Measurements from ENCODE around the gene DGCR2.
"Not testable (repeated sequence)": the region's sequence is repeated elsewhere in the genome, so short reads cannot be mapped to it uniquely, and the experiment has no call there.

DGCR2 gene

GRCh38 chr22:19004471-19004870 lies 117.7 kb downstream of the DGCR2 start:
- peaks cover 25% of the 10 kb centered on the region for H3K27me3 ChIP-seq (ENCODE audit: low read depth, low read length)

DNA sequence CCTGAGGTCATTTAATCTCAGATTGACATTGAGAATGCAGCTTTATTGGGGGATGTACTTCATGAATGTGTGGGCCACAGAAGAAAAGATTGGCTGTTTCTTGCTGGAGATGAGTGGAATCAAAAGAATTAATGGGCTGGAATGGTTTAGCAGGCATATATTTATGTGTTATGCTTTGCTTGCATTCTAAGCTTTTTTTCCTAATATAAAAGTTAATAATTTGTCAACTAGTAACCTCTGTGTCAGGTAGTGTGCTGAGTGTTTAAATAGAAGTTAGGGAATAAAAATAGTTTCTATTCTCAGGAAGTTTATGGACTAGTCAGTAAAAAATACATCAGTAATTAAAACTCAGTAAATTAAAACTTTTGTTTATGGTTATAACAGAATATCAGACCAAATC lies 118.7 kb downstream of the DGCR2 start:
- Histone ChIP-seq H3K9me3 (ENCODE audit: insufficient read depth, low read length) (no peaks in the 10 kb centered on the region), H3K79me2 (ENCODE audit: low read length) (no peaks in the 10 kb centered on the region)

More at GRCh38 chr22:19004471-19004870, 117.7 kb downstream of the DGCR2 start:
- TF ChIP-seq CTCF (IDR thresholded peaks at IDR 0.05; ENCODE audit: low read depth, low read length): no peak
- no peak for TF ChIP-seq EZH2phosphoT487 (IDR thresholded peaks at IDR 0.05; ENCODE audit: low read depth)
- no peaks in the 10 kb centered on the region for H3K79me2 ChIP-seq (ENCODE audit: low read length)
- H3K9me3 ChIP-seq (ENCODE audit: insufficient read depth, low read length): no peaks in the 10 kb centered on the region
- no peaks in the 10 kb centered on the region for H4K20me1 ChIP-seq (ENCODE audit: insufficient read depth, low read length)
- no peak overlapping the region for H3K27ac ChIP-seq (ENCODE audit: low read length)
- no peak overlapping the region for H3K4me3 ChIP-seq (ENCODE audit: low read length)
- no peaks in the 10 kb centered on the region for H3K4me1 ChIP-seq (ENCODE audit: low read length)
- no peaks in the 10 kb centered on the region for H3K36me3 ChIP-seq (replicated peaks; ENCODE audit: low read depth, low read length)
- H2AFZ ChIP-seq (ENCODE audit: low read depth, low read length): no peak overlapping the region
- no peak overlapping the region for H3K9ac ChIP-seq (ENCODE audit: low read length)
- H3K4me2 ChIP-seq (ENCODE audit: low read length): no peak overlapping the region

DNA sequence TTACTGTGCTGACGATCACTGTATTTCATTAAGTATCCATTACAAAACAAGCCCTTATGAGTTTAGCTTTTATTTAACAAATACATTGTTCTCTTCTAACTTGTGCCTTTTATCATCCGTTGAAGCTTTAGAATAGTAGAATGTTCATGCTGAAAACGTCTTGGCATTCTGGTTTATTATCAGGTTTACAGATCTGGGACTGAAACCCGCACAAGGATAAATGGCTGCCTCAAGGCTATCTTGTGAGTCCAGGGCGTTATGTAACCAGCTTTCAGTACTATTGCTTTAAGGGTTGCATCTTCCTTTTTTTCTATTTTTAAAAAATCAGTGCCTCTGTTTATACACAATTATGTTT lies 119.6 kb downstream of the DGCR2 start:
- peaks cover 22% of the 10 kb centered on the region for H3K27me3 ChIP-seq (ENCODE audit: low read depth, low read length)
- H3K79me2 ChIP-seq (ENCODE audit: low read length): no peaks in the 10 kb centered on the region
- no peaks in the 10 kb centered on the region for H3K36me3 ChIP-seq (replicated peaks; ENCODE audit: low read depth, low read length)
- H4K20me1 ChIP-seq (ENCODE audit: insufficient read depth, low read length): no peaks in the 10 kb centered on the region
- TF ChIP-seq CTCF (IDR thresholded peaks at IDR 0.05; ENCODE audit: low read depth, low read length) (no peak), EZH2phosphoT487 (IDR thresholded peaks at IDR 0.05; ENCODE audit: low read depth) (no peak)
- no peak overlapping the region for H3K4me3 ChIP-seq (ENCODE audit: low read length)
- no peak overlapping the region for H3K27ac ChIP-seq (ENCODE audit: low read length)
- no peak overlapping the region for H3K4me2 ChIP-seq (ENCODE audit: low read length)
- H3K4me1 ChIP-seq (ENCODE audit: low read length): no peaks in the 10 kb centered on the region
- H3K9ac ChIP-seq (ENCODE audit: low read length): no peak overlapping the region
- H2AFZ ChIP-seq (ENCODE audit: low read depth, low read length): no peak overlapping the region
- H3K9me3 ChIP-seq (ENCODE audit: insufficient read depth, low read length): no peaks in the 10 kb centered on the region

More for the DNA sequence above, 118.7 kb downstream of the DGCR2 start:
- Histone ChIP-seq H3K4me2 (ENCODE audit: low read length) (no peak overlapping the region), H3K4me1 (ENCODE audit: low read length) (no peaks in the 10 kb centered on the region), H3K27ac (ENCODE audit: low read length) (no peak overlapping the region), H3K27me3 (ENCODE audit: low read depth, low read length) (peaks cover 22% of the 10 kb centered on the region), H3K36me3 (replicated peaks; ENCODE audit: low read depth, low read length) (no peaks in the 10 kb centered on the region), H3K4me3 (ENCODE audit: low read length) (no peak overlapping the region), H3K9ac (ENCODE audit: low read length) (no peak overlapping the region), H4K20me1 (ENCODE audit: insufficient read depth, low read length) (no peaks in the 10 kb centered on the region), H2AFZ (ENCODE audit: low read depth, low read length) (no peak overlapping the region)
- TF ChIP-seq EZH2phosphoT487 (IDR thresholded peaks at IDR 0.05; ENCODE audit: low read depth) (no peak), CTCF (IDR thresholded peaks at IDR 0.05; ENCODE audit: low read depth, low read length) (no peak)

DNA sequence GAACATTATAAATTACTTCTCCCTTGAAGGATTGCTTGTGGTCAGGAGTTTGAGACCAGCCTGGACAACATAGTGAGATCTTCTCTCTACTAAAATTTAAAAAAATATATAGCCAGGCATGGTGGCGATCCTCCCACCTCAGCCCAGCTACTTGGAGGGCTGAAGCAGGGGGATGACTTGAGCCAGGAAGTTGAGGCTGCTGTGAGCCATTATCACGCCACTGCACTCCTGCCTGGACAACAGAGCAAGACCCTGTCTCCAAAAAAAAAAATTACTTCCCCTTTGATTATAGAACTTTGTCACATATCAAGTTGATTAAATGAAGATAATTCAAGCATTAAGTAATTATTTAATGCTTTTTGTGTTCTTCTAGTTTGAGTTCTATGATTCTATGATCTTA lies 121.0 kb downstream of the DGCR2 start:
- Histone ChIP-seq H3K36me3 (replicated peaks; ENCODE audit: low read depth, low read length) (no peaks in the 10 kb centered on the region), H3K27me3 (ENCODE audit: low read depth, low read length) (peaks cover 22% of the 10 kb centered on the region), H3K79me2 (ENCODE audit: low read length) (no peaks in the 10 kb centered on the region), H2AFZ (ENCODE audit: low read depth, low read length) (no peak overlapping the region), H4K20me1 (ENCODE audit: insufficient read depth, low read length) (no peaks in the 10 kb centered on the region), H3K4me2 (ENCODE audit: low read length) (no peak overlapping the region), H3K4me1 (ENCODE audit: low read length) (no peaks in the 10 kb centered on the region), H3K27ac (ENCODE audit: low read length) (no peak overlapping the region), H3K4me3 (ENCODE audit: low read length) (no peak overlapping the region), H3K9ac (ENCODE audit: low read length) (no peak overlapping the region), H3K9me3 (ENCODE audit: insufficient read depth, low read length) (no peaks in the 10 kb centered on the region)
- TF ChIP-seq EZH2phosphoT487 (IDR thresholded peaks at IDR 0.05; ENCODE audit: low read depth): no peak

- H3K36me3 ChIP-seq (replicated peaks; ENCODE audit: low read depth, low read length); H4K20me1 ChIP-seq (ENCODE audit: insufficient read depth, low read length); H3K4me3 ChIP-seq (ENCODE audit: low read length); H3K9ac ChIP-seq (ENCODE audit: low read length); H2AFZ ChIP-seq (ENCODE audit: low read depth, low read length); H3K79me2 ChIP-seq (ENCODE audit: low read length); H3K4me2 ChIP-seq (ENCODE audit: low read length); H3K9me3 ChIP-seq (ENCODE audit: insufficient read depth, low read length); H3K4me1 ChIP-seq (ENCODE audit: low read length); H3K27ac ChIP-seq (ENCODE audit: low read length): not testable (repeated sequence)
- peaks cover 22% of the 10 kb centered on the region for H3K27me3 ChIP-seq (ENCODE audit: low read depth, low read length)
Measured at GRCh38 chr22:19000106-19000505, 122.1 kb downstream of the DGCR2 start.

Data from OCI-LY3 (cell line).